HEK293 (cell line): ENCODE results near the gene TRAP1.

Experiments
- CTCF ChIA-PET: fragments of 350-600 bp; formaldehyde crosslinking; extraction: SDS; loops from one replicate; lab custom pipeline; 2021; ENCODE audit warnings: antibody characterized with exemption; lab: Yijun Ruan, JAX
- POLR2A ChIA-PET: fragments of 300-600 bp; formaldehyde crosslinking; extraction: SDS; loops from one replicate; lab custom pipeline; 2020; ENCODE audit warnings: antibody characterized with exemption, inconsistent platforms; lab: Yijun Ruan, JAX
- H3K27ac ChIP-seq: fragments of 200-500 bp; sonication (Bioruptor generic); 2 replicates; pipeline ENCODE4 v1.5.1; 2014; ENCODE audit warnings: low read depth, low read length, control low read depth, inconsistent platforms; ENCODE audit errors: extremely low read depth
- H3K36me3 ChIP-seq, 2 experiments: fragments of 200-500 bp in 1 of 2; sonication (Bioruptor generic) in 1 of 2; 1 replicate in 1 of 2; 2 replicates in 1 of 2; pipeline ENCODE4 v1.5.1; 2014 to 2017; ENCODE audit warnings: inconsistent platforms in 2 of 2, low read length in 2 of 2; ENCODE audit not compliant: control insufficient read depth in 2 of 2, insufficient read depth in 1 of 2
- H3K4me1 ChIP-seq: fragments of 200-500 bp; sonication (Bioruptor generic); 2 replicates; pipeline ENCODE4 v1.5.1; 2014; ENCODE audit warnings: mild to moderate bottlenecking, low read length, inconsistent platforms; ENCODE audit not compliant: control insufficient read depth, insufficient read depth
- H3K4me3 ChIP-seq: 2 replicates; pipeline ENCODE4 v1.5.1; 2011; ENCODE audit warnings: low read depth, mild to moderate bottlenecking, control low read depth, low read length, moderate library complexity
- H3K9me3 ChIP-seq: fragments of 200-500 bp; sonication (Bioruptor generic); 2 replicates; pipeline ENCODE4 v1.5.1; 2014; ENCODE audit warnings: low read depth, low read length, inconsistent platforms; ENCODE audit not compliant: control insufficient read depth, insufficient read depth
- AEBP2 ChIP-seq: fragments of 450-650 bp; formaldehyde crosslinking; IDR thresholded peaks from 2 replicates; pipeline ENCODE4 v1.5.1; 2016; ENCODE audit warnings: missing biosample characterization, missing genetic modification characterization, borderline replicate concordance
- EGR2 ChIP-seq: fragments of 450-650 bp; formaldehyde crosslinking; IDR thresholded peaks from 2 replicates; pipeline ENCODE4 v1.5.1; 2016; ENCODE audit warnings: low read depth, missing biosample characterization, missing genetic modification characterization
- PRDM10 ChIP-seq: fragments of 450-650 bp; formaldehyde crosslinking; IDR thresholded peaks from 2 replicates; pipeline ENCODE4 v1.5.1; 2016; ENCODE audit warnings: missing biosample characterization, missing genetic modification characterization
- PRDM2 ChIP-seq: fragments of 450-650 bp; formaldehyde crosslinking; IDR thresholded peaks from 2 replicates; pipeline ENCODE4 v1.5.1; 2016; ENCODE audit warnings: missing biosample characterization, missing genetic modification characterization, borderline replicate concordance
- SCRT2 ChIP-seq: fragments of 450-650 bp; formaldehyde crosslinking; IDR thresholded peaks from 2 replicates; pipeline ENCODE4 v1.5.1; 2016; ENCODE audit warnings: missing biosample characterization, missing genetic modification characterization
- ZNF239 ChIP-seq: fragments of 450-650 bp; formaldehyde crosslinking; IDR thresholded peaks from 2 replicates; pipeline ENCODE4 v1.5.1; 2016; ENCODE audit warnings: missing biosample characterization, missing genetic modification characterization
- ZNF335 ChIP-seq: fragments of 450-650 bp; formaldehyde crosslinking; conservative IDR thresholded peaks from 2 replicates; pipeline ENCODE4 v1.5.1; 2016; ENCODE audit warnings: missing biosample characterization, missing genetic modification characterization
- ZNF610 ChIP-seq: fragments of 450-650 bp; formaldehyde crosslinking; IDR thresholded peaks from 2 replicates; pipeline ENCODE4 v1.5.1; 2016; ENCODE audit warnings: missing biosample characterization, missing genetic modification characterization, borderline replicate concordance
- ZNF670 ChIP-seq: fragments of 450-650 bp; formaldehyde crosslinking; IDR thresholded peaks from 2 replicates; pipeline ENCODE4 v1.5.1; 2016; ENCODE audit warnings: missing biosample characterization, missing genetic modification characterization, low read depth
- ZNF677 ChIP-seq: fragments of 450-650 bp; IDR thresholded peaks from 2 replicates; pipeline ENCODE4 v1.5.0; 2018; ENCODE audit warnings: missing biosample characterization, mild to moderate bottlenecking, missing genetic modification characterization, moderate library complexity
- ZSCAN4 ChIP-seq: fragments of 450-650 bp; formaldehyde crosslinking; IDR thresholded peaks from 2 replicates; pipeline ENCODE4 v1.5.1; 2017; ENCODE audit warnings: missing biosample characterization, missing genetic modification characterization

The TRAP1 gene

GRCh38 chr16:3716831-3717234 is 491 bp downstream of the TRAP1 start (continued):
- no peak; the same call in 1 of the 2 replicates for TF ChIP-seq ZSCAN4 (tag by site-specific recombination)

- TF ChIP-seq SCRT2 (tag by site-specific recombination): peak; percentile 40; the same call in 1 of the 2 replicates
- 0 out of 2 replicates have a peak, but pooled peaks have one; percentile 26 for TF ChIP-seq PRDM10 (tag by site-specific recombination)
- no peak for TF ChIP-seq ZNF677
- no peak for TF ChIP-seq AEBP2
- no peak for TF ChIP-seq ZNF610 (tag by site-specific recombination)
- TF ChIP-seq EGR2 (tag by site-specific recombination): no peak
- no peak for TF ChIP-seq ZNF670 (tag by site-specific recombination)
- no peak for TF ChIP-seq ZNF239 (tag by site-specific recombination)
- peak; percentile 36; the same call in 1 of the 2 replicates for TF ChIP-seq ZNF335 (tag by site-specific recombination)
- no peak for TF ChIP-seq PRDM2
- ChIA-PET CTCF (no interaction called here), POLR2A (interaction anchor here (0.7 kb wide), 1 partner anchor 78 kb away, joined by 3 read pairs; no protein-coding TSS in a partner anchor)
- Histone ChIP-seq H3K4me1 (no peaks in the 10 kb centered on the region), H3K9me3 (no peaks in the 10 kb centered on the region), H3K4me3 (no peak overlapping the region), H3K27ac (no peak overlapping the region), H3K36me3 (peaks cover 4 to 24% of the 10 kb centered on the region in 2 experiments; a peak in 2 of 3 replicates)
These were observed 1.9 kb downstream of the TRAP1 start for GRCh38 chr16:3715430-3715829.
